Measurements from ENCODE around the gene ARL3.
A peak's percentile ranks its signal among the peaks of the same experiment; 100 is the strongest.

The ARL3 gene

GRCh38 chr10:102627736-102628293 is 86.4 kb downstream of the ARL3 start:
- H3K36me3 ChIP-seq (ENCODE audit: insufficient read depth, low read length), result no peaks in the 10 kb centered on the region
- peak overlapping the region; percentile 95 for H3K27ac ChIP-seq (ENCODE audit: low read depth, low read length)
- H3K9ac ChIP-seq (ENCODE audit: low read length), result peak overlapping the region; percentile 83
- peaks cover 83% of the 10 kb centered on the region for H3K4me1 ChIP-seq (ENCODE audit: insufficient read depth, low read length)
- peak overlapping the region in 1 of 2 donors; percentile 8 for H3K4me3 ChIP-seq (ENCODE audit: low read depth in 1 of 2, low read length in 2 of 2)
- H3K27me3 ChIP-seq (ENCODE audit: control insufficient read depth in 1 of 2, insufficient read depth in 2 of 2, low read length in 2 of 2), result no peaks in the 10 kb centered on the region
- H3K9me3 ChIP-seq (ENCODE audit: low read length), result no peaks in the 10 kb centered on the region

GRCh38 chr10:102627291-102627735 is 86.9 kb downstream of the ARL3 start:
- peak overlapping the region; percentile 95 for H3K27ac ChIP-seq (ENCODE audit: low read depth, low read length)
- H3K9me3 ChIP-seq (ENCODE audit: low read length), result no peaks in the 10 kb centered on the region
- H3K27me3 ChIP-seq (ENCODE audit: control insufficient read depth in 1 of 2, insufficient read depth in 2 of 2, low read length in 2 of 2), result no peaks in the 10 kb centered on the region
- peak overlapping the region in 1 of 2 donors; percentile 8 for H3K4me3 ChIP-seq (ENCODE audit: low read depth in 1 of 2, low read length in 2 of 2)
- no peaks in the 10 kb centered on the region for H3K36me3 ChIP-seq (ENCODE audit: insufficient read depth, low read length)
- peak overlapping the region; percentile 83 for H3K9ac ChIP-seq (ENCODE audit: low read length)
- H3K4me1 ChIP-seq (ENCODE audit: insufficient read depth, low read length), result peaks cover 78% of the 10 kb centered on the region

- no peak overlapping the region for H3K4me3 ChIP-seq (ENCODE audit: low read depth in 1 of 2, low read length in 2 of 2)
- peak overlapping the region; percentile 30 for H3K9ac ChIP-seq (ENCODE audit: low read length)
- peak overlapping the region; percentile 95 for H3K27ac ChIP-seq (ENCODE audit: low read depth, low read length)
- no peaks in the 10 kb centered on the region for H3K36me3 ChIP-seq (ENCODE audit: insufficient read depth, low read length)
- H3K4me1 ChIP-seq (ENCODE audit: insufficient read depth, low read length), result peaks cover 77% of the 10 kb centered on the region
- no peaks in the 10 kb centered on the region for H3K9me3 ChIP-seq (ENCODE audit: low read length)
- H3K27me3 ChIP-seq (ENCODE audit: control insufficient read depth in 1 of 2, insufficient read depth in 2 of 2, low read length in 2 of 2), result no peaks in the 10 kb centered on the region
Observed at GRCh38 chr10:102626026-102626685, 88.0 kb downstream of the ARL3 start.

- H3K27me3 ChIP-seq (ENCODE audit: control insufficient read depth in 1 of 2, insufficient read depth in 2 of 2, low read length in 2 of 2), result no peaks in the 10 kb centered on the region
- peaks cover 77% of the 10 kb centered on the region for H3K4me1 ChIP-seq (ENCODE audit: insufficient read depth, low read length)
- H3K9ac ChIP-seq (ENCODE audit: low read length), result no peak overlapping the region
- no peaks in the 10 kb centered on the region for H3K36me3 ChIP-seq (ENCODE audit: insufficient read depth, low read length)
- H3K4me3 ChIP-seq (ENCODE audit: low read depth in 1 of 2, low read length in 2 of 2), result no peak overlapping the region
- peak overlapping the region; percentile 95 for H3K27ac ChIP-seq (ENCODE audit: low read depth, low read length)
- H3K9me3 ChIP-seq (ENCODE audit: low read length), result no peaks in the 10 kb centered on the region
Observed at GRCh38 chr10:102624751-102625645, 89.2 kb downstream of the ARL3 start.

GRCh38 chr10:102624094-102624493 is 90.1 kb downstream of the ARL3 start:
- Histone ChIP-seq H3K9me3 (ENCODE audit: low read length) (no peaks in the 10 kb centered on the region), H3K27me3 (ENCODE audit: control insufficient read depth in 1 of 2, insufficient read depth in 2 of 2, low read length in 2 of 2) (no peaks in the 10 kb centered on the region), H3K9ac (ENCODE audit: low read length) (no peak overlapping the region), H3K4me3 (ENCODE audit: low read depth in 1 of 2, low read length in 2 of 2) (no peak overlapping the region), H3K36me3 (ENCODE audit: insufficient read depth, low read length) (no peaks in the 10 kb centered on the region), H3K27ac (ENCODE audit: low read depth, low read length) (no peak overlapping the region), H3K4me1 (ENCODE audit: insufficient read depth, low read length) (peaks cover 77% of the 10 kb centered on the region)
